Measurements from ENCODE around the gene KCNN2.
A peak's percentile ranks its signal among the peaks of the same experiment; 100 is the strongest.

Gene KCNN2

DNA sequence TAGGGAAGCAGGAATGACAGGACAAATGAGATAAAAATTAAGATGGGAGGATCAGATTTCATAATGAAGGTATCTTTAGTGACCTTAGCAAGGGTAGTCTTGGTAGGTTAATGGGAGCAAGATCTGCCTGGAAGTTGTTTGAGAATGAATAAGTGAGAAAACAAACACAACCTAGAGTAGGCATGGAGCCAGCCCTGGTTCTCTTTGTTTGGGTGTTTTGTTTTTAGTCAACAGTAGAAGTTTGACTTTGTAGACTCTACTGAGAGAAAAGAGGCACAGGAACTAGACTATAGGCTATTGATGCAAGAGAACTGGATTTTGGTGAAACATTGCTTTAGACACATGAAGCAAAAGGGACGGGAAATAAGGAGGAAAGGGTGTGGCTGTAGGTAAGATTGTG lies 40.3 kb downstream of the KCNN2 start:
- DNase-seq (ENCODE audit: low read depth): no peak
- TF ChIP-seq, protein P1, sequence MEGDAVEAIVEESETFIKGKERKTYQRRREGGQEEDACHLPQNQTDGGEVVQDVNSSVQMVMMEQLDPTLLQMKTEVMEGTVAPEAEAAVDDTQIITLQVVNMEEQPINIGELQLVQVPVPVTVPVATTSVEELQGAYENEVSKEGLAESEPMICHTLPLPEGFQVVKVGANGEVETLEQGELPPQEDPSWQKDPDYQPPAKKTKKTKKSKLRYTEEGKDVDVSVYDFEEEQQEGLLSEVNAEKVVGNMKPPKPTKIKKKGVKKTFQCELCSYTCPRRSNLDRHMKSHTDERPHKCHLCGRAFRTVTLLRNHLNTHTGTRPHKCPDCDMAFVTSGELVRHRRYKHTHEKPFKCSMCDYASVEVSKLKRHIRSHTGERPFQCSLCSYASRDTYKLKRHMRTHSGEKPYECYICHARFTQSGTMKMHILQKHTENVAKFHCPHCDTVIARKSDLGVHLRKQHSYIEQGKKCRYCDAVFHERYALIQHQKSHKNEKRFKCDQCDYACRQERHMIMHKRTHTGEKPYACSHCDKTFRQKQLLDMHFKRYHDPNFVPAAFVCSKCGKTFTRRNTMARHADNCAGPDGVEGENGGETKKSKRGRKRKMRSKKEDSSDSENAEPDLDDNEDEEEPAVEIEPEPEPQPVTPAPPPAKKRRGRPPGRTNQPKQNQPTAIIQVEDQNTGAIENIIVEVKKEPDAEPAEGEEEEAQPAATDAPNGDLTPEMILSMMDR (IDR thresholded peaks at IDR 0.05; ENCODE audit: insufficient read depth, low read depth, low read length, missing control alignments): no peak
- H3K4me3 ChIP-seq (ENCODE audit: low read length): no peak overlapping the region

DNA sequence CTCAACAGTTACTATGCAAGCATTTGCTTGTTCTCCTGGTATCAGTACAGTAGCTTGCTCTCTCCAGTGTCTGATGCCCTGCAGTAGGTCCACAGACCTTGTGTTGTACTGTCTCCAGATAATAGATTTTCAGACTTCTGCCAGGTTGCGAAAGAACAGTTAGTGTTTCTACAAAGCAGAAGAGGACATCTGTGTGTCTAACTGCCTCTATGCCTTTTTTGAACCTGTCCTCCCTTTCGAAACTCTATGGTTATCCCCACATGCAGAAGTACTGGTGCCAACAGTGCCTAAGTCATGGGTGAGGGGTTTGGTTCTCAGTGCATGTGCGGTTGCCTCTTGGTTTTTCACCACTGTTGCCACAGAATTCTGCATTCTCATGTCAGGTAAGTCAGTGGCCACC lies 45.9 kb downstream of the KCNN2 start:
- H3K4me3 ChIP-seq (ENCODE audit: low read length): no peak overlapping the region
- TF ChIP-seq, protein P1 (IDR thresholded peaks at IDR 0.05; ENCODE audit: insufficient read depth, low read depth, low read length, missing control alignments): no peak
- no peak for DNase-seq (ENCODE audit: low read depth)

DNA sequence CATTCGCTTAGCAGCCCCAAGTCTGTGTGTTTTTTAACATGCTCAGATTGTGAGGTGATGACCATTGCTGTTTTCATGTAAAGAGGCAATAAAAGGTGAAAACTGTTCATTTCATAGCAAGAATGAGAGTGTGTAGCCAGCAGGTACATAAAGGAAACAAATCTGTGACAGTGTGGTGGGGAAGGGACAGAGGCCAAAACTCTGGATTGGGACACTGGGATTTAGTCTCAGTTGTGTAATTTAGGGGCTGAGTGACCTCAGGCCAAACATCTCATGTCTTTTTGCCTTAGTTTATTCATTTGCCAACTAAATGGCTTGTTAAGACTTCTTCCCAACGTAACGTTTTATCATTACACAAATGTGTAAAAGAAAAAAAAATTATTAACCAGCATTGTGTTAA lies 47.0 kb downstream of the KCNN2 start:
- TF ChIP-seq, protein P1 (IDR thresholded peaks at IDR 0.05; ENCODE audit: insufficient read depth, low read depth, low read length, missing control alignments): no peak
- no peak for DNase-seq (ENCODE audit: low read depth)
- no peak overlapping the region for H3K4me3 ChIP-seq (ENCODE audit: low read length)

DNA sequence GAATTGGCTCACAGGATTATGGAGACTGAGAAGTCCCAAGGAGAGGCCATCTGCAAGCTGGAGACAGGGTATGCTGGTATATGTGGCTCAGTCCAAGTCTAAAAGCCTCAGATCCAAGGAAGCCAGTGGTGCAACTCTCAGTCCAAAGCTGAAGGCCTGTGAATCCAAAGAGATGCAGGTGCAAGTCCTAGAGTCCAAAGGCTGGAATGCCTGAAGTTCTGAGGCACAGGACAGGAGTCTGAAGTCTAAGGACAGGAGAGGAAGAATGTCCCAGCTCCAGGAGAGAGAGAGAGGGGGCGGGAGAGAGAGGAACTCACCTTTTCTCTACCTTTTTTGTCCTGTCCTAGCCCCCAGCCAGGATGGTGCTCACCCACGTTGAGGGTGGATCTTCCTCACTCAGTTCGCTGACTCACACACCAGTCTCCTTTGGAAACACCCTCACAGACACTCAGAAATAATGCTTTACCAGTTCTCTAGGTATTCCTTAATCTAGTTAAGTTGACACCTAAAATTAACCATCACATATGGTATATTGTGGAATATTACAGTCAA lies 49.6 kb downstream of the KCNN2 start:
- TF ChIP-seq, protein P1 (IDR thresholded peaks at IDR 0.05; ENCODE audit: insufficient read depth, low read depth, low read length, missing control alignments): no peak
- H3K4me3 ChIP-seq (ENCODE audit: low read length): no peak overlapping the region
- DNase-seq (ENCODE audit: low read depth): peak; percentile 4

DNA sequence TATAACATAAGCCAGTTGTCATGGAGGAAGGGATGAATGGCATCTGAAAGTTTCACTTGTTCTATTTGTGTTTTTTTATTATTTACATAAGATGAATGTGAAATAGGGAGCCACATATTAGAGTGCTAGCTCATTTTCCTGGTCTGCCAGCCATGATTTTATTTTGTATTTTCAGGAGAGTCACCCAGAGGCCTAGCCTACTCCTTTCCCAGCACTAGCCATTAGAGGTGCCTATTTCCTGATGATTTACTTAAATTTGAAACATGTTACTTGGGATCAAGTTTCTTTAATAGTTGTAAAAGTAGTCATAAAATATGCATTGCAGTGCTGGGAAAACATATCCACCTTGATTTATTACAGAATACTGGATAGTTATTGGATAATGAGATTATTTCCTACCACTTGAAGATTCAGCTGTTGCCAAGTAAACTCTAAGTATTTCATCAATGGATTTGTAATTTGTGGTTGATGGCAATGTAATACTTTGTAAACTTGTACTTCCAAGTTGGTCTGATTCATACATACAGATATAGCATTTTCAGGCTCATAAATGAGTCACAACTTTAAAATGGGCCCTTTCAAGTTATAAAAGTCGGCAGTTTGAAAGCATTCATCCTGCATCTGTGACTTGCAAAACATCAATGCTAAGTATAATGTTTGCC lies 50.8 kb downstream of the KCNN2 start:
- DNase-seq (ENCODE audit: low read depth): peak; percentile 81
- TF ChIP-seq, protein P1 (IDR thresholded peaks at IDR 0.05; ENCODE audit: insufficient read depth, low read depth, low read length, missing control alignments): no peak
- no peak overlapping the region for H3K4me3 ChIP-seq (ENCODE audit: low read length)

DNA sequence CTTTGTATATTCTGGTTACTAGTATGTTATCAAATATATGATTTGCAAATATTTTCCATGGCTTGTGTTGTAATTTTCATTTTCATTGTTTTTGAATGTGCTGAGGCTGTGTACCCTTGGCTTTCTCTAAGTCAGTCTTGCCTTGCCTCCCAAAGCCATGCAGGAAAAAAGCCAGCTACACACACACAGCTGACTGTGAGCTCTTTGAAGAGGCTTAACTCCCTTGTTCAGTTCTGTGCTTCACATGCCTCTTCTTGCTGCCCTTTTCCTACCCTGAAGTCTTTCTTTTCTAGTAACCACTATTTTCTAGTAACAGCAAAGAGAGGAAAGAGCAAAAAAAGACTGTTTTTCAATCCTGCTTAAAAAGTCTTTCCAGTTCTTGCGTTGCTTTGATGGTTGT lies 53.9 kb downstream of the KCNN2 start:
- no peak overlapping the region for H3K4me3 ChIP-seq (ENCODE audit: low read length)
- TF ChIP-seq, protein P1 (IDR thresholded peaks at IDR 0.05; ENCODE audit: insufficient read depth, low read depth, low read length, missing control alignments): no peak
- DNase-seq (ENCODE audit: low read depth): no peak

DNA sequence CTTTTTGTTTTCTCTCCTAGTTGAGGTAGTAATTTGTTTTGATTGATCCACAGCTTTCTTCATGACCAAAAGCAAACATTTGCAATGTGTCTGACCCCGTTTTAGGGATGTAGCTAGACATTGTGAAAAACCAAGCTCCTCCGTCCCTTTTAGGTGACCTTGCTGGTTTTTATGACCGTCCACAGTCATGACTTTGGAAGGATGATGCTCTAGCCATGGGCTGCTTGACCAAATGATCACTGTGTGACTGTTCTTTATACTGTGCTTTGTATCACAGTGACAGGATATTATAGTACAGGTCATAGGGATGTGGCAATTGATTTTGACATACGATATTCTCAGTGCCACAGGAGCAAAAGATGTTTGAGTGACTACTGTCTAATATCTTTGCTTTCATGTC lies 54.4 kb downstream of the KCNN2 start:
- TF ChIP-seq, protein P1 (IDR thresholded peaks at IDR 0.05; ENCODE audit: insufficient read depth, low read depth, low read length, missing control alignments): no peak

More for the DNA sequence above, 54.4 kb downstream of the KCNN2 start:
- DNase-seq (ENCODE audit: low read depth): no peak
- H3K4me3 ChIP-seq (ENCODE audit: low read length): no peak overlapping the region
